AG09309 (cell line): ENCODE measurements around the gene GARIN1A.

Source experiments
- DNase-seq: peaks from one replicate; pipeline ENCODE4 v3.0.0-alpha.2; 2010; ENCODE audit warnings: low read depth
- H3K4me3 ChIP-seq: 2 replicates; pipeline ENCODE4 v1.5.1; 2011; ENCODE audit warnings: mild to moderate bottlenecking, low read depth, low read length, moderate library complexity; ENCODE audit not compliant: control insufficient read depth
- CTCF ChIP-seq: IDR thresholded peaks from 2 replicates; pipeline ENCODE4 v1.5.1; 2011; ENCODE audit warnings: mild to moderate bottlenecking, low read depth, low read length, inconsistent platforms; ENCODE audit not compliant: insufficient read depth, control insufficient read depth; ENCODE audit errors: missing control alignments

GARIN1A gene

GRCh38 chr7:128713794-128714193 lies 41.7 kb downstream of the GARIN1A start:
- H3K4me3 ChIP-seq: no peak overlapping the region
- TF ChIP-seq CTCF: no peak
- DNase-seq: no peak

GRCh38 chr7:128714701-128715495 lies 42.8 kb downstream of the GARIN1A start:
- no peak for TF ChIP-seq CTCF
- no peak for DNase-seq
- no peak overlapping the region for H3K4me3 ChIP-seq

- no peak for DNase-seq
Measured at GRCh38 chr7:128718967-128719642, 47.0 kb downstream of the GARIN1A start.

GRCh38 chr7:128721376-128721775 lies 49.3 kb downstream of the GARIN1A start:
- no peak for TF ChIP-seq CTCF
- no peak overlapping the region for H3K4me3 ChIP-seq
- no peak for DNase-seq

More at GRCh38 chr7:128718967-128719642, 47.0 kb downstream of the GARIN1A start:
- H3K4me3 ChIP-seq: no peak overlapping the region
- TF ChIP-seq CTCF: no peak
